ENCODE results near the gene TRAIP.

GRCh38 chr3:49831341-49831740 lies 25.0 kb downstream of the TRAIP start:
- TF ChIP-seq CTCF (tag by site-specific recombination; IDR thresholded peaks at IDR 0.05) (no peak), ZNF175 (tag by site-specific recombination; IDR thresholded peaks at IDR 0.05) (no peak), SP7 (tag by site-specific recombination; IDR thresholded peaks at IDR 0.05) (no peak), ZNF26 (tag by site-specific recombination; IDR thresholded peaks at IDR 0.05) (no peak), GLIS1 (tag by site-specific recombination; IDR thresholded peaks at IDR 0.05) (no peak), ZBTB7A (tag by site-specific recombination; IDR thresholded peaks at IDR 0.05; ENCODE audit: low read depth) (no peak), PBX3 (CRISPR knock-in tag; IDR thresholded peaks at IDR 0.05) (no peak), ZNF324 (tag by site-specific recombination; IDR thresholded peaks at IDR 0.05) (no peak), ZNF658 (tag by site-specific recombination; IDR thresholded peaks at IDR 0.05) (no peak), ZNF350 (tag by site-specific recombination; IDR thresholded peaks at IDR 0.05) (no peak), MZF1 (tag by site-specific recombination; IDR thresholded peaks at IDR 0.05; ENCODE audit: borderline replicate concordance) (no peak), ZBTB20 (tag by site-specific recombination; IDR thresholded peaks at IDR 0.05) (no peak)
